Measurements from ENCODE around the gene TSHR. TPM values are rescaled to one million over a fixed set of nuclear protein-coding genes. Genes with fewer than 3 reads are reported as not detected.
"Not testable (repeated sequence)": the region's sequence is repeated elsewhere in the genome, so short reads cannot be mapped to it uniquely, and the experiment has no call there.

TSHR gene
- total and polyA plus RNA-seq, 9 donors, result 0.20 to 1.0 (median 0.37) TPM

DNA sequence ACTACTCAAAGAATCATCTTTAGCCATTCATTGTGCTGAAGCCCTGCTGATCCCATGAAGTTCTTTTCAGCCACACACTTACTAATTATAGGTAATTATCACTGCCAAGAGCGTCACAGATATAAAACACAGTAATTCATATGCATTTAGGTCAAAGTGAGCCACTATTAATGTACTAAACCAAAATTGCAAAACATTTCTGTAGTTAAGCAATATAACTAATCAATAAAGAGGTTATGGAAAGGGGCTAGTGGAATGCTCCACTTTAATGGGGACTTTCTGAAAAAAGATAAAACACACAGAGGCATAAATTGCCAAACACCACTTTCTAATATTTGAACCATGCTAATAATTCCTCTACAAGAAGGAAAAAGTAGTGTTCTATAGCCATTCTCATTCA lies 7.1 kb upstream of the TSHR start:
- no CpG with 5 or more reads among the region's 1 CpG for WGBS (ENCODE audit: insufficient coverage)
- Histone ChIP-seq H3K27ac (ENCODE audit: low read length) (no peak overlapping the region), H3K9me3 (replicated peaks; ENCODE audit: control insufficient read depth, low read depth, low read length) (no peaks in the 10 kb centered on the region), H3K36me3 (ENCODE audit: control insufficient read depth, insufficient read depth, low read length) (no peaks in the 10 kb centered on the region), H3K4me3 (ENCODE audit: low read length) (no peak overlapping the region), H3K4me1 (ENCODE audit: control insufficient read depth, insufficient read depth, low read length) (no peaks in the 10 kb centered on the region), H3K27me3 (ENCODE audit: control insufficient read depth, insufficient read depth, low read length) (no peaks in the 10 kb centered on the region)
- DNase-seq, result no peak

GRCh38 chr14:80951491-80951890 lies 3.9 kb upstream of the TSHR start:
- Histone ChIP-seq H3K27me3 (ENCODE audit: control insufficient read depth, insufficient read depth, low read length) (peaks cover 9% of the 10 kb centered on the region), H3K27ac (ENCODE audit: low read length) (no peak overlapping the region), H3K9me3 (replicated peaks; ENCODE audit: control insufficient read depth, low read depth, low read length) (no peaks in the 10 kb centered on the region), H3K4me1 (ENCODE audit: control insufficient read depth, insufficient read depth, low read length) (peaks cover 9% of the 10 kb centered on the region), H3K36me3 (ENCODE audit: control insufficient read depth, insufficient read depth, low read length) (no peaks in the 10 kb centered on the region), H3K4me3 (ENCODE audit: low read length) (no peak overlapping the region)
- DNase-seq, result no peak
- no CpG with 5 or more reads among the region's 4 CpGs for WGBS (ENCODE audit: insufficient coverage)

DNA sequence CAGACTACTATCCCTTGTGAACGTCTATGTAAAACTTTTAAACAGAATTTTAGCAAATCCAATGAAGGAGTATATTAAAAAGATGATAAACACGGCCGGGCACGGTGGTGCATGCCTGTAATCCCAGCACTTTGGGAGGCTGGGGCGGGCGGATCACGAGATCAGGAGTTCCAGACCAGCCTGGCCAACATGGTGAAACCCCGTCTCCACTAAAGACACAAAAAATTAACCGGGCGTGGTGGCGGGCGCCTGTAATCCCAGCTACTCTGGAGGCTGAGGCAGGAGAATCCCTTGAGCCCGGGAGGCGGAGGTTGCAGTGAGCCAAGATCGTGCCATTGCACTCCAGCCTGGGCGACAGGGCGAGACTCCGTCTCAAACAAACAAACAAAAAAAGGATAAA lies 2.2 kb upstream of the TSHR start:
- H3K27ac ChIP-seq (ENCODE audit: low read length), result not testable (repeated sequence)
- H3K27me3 ChIP-seq (ENCODE audit: control insufficient read depth, insufficient read depth, low read length), result peaks cover 15% of the 10 kb centered on the region
- WGBS (ENCODE audit: insufficient coverage), result 81% methylated on average over 14 of the region's 18 CpGs

GRCh38 chr14:80954687-80955299 lies 628 bp upstream of the TSHR start:
- Histone ChIP-seq H3K27ac (ENCODE audit: low read length) (no peak overlapping the region), H3K9me3 (replicated peaks; ENCODE audit: control insufficient read depth, low read depth, low read length) (no peaks in the 10 kb centered on the region), H3K36me3 (ENCODE audit: control insufficient read depth, insufficient read depth, low read length) (no peaks in the 10 kb centered on the region), H3K4me3 (ENCODE audit: low read length) (peak overlapping the region; percentile 56), H3K4me1 (ENCODE audit: control insufficient read depth, insufficient read depth, low read length) (peaks cover 11% of the 10 kb centered on the region), H3K27me3 (ENCODE audit: control insufficient read depth, insufficient read depth, low read length) (peaks cover 15% of the 10 kb centered on the region)
- peak; percentile 82 for DNase-seq
- under 1% methylated on average over 28 of the region's 29 CpGs for WGBS (ENCODE audit: insufficient coverage)

More for the DNA sequence above, 2.2 kb upstream of the TSHR start:
- peaks cover 11% of the 10 kb centered on the region for H3K4me1 ChIP-seq (ENCODE audit: control insufficient read depth, insufficient read depth, low read length)
- DNase-seq; H3K4me3 ChIP-seq (ENCODE audit: low read length); H3K9me3 ChIP-seq (replicated peaks; ENCODE audit: control insufficient read depth, low read depth, low read length); H3K36me3 ChIP-seq (ENCODE audit: control insufficient read depth, insufficient read depth, low read length): not testable (repeated sequence)

DNA sequence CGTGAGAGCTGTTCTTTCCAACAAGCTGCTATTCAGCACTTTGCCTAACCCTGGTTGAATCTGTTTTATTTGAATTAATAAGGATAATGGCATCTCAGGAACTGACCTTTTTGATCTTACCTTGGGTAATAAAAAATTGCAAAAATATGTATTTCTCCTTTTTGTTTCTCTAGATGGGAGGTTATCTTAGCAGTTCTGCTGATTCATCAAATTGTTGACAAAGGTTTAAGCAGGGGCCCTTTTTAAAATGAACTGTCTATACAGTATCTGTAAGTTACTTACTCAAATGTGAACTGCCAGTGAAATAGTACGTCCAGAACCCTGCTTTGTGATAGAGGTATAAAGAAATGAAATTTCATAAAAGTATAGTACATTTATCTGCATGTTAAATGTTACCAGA lies 681 bp downstream of the TSHR start:
- peaks cover 11% of the 10 kb centered on the region for H3K4me1 ChIP-seq (ENCODE audit: control insufficient read depth, insufficient read depth, low read length)
- no peak for DNase-seq
- H3K4me3 ChIP-seq (ENCODE audit: low read length), result no peak overlapping the region
- no peaks in the 10 kb centered on the region for H3K9me3 ChIP-seq (replicated peaks; ENCODE audit: control insufficient read depth, low read depth, low read length)
- no peak overlapping the region for H3K27ac ChIP-seq (ENCODE audit: low read length)
- peaks cover 15% of the 10 kb centered on the region for H3K27me3 ChIP-seq (ENCODE audit: control insufficient read depth, insufficient read depth, low read length)
- H3K36me3 ChIP-seq (ENCODE audit: control insufficient read depth, insufficient read depth, low read length), result no peaks in the 10 kb centered on the region
- no CpG with 5 or more reads among the region's 2 CpGs for WGBS (ENCODE audit: insufficient coverage)

- Histone ChIP-seq H3K36me3 (ENCODE audit: control insufficient read depth, insufficient read depth, low read length) (no peaks in the 10 kb centered on the region), H3K4me3 (ENCODE audit: low read length) (no peak overlapping the region), H3K27me3 (ENCODE audit: control insufficient read depth, insufficient read depth, low read length) (peaks cover 15% of the 10 kb centered on the region), H3K9me3 (replicated peaks; ENCODE audit: control insufficient read depth, low read depth, low read length) (no peaks in the 10 kb centered on the region), H3K27ac (ENCODE audit: low read length) (no peak overlapping the region), H3K4me1 (ENCODE audit: control insufficient read depth, insufficient read depth, low read length) (peaks cover 11% of the 10 kb centered on the region)
- WGBS (ENCODE audit: insufficient coverage), result 88% methylated on average over 1 of the region's 1 CpG
- DNase-seq, result peak; percentile 46
Measured at GRCh38 chr14:80956922-80957321, 1.5 kb downstream of the TSHR start.

- no peak for DNase-seq
- Histone ChIP-seq H3K9me3 (replicated peaks; ENCODE audit: control insufficient read depth, low read depth, low read length) (no peaks in the 10 kb centered on the region), H3K4me3 (ENCODE audit: low read length) (no peak overlapping the region), H3K36me3 (ENCODE audit: control insufficient read depth, insufficient read depth, low read length) (no peaks in the 10 kb centered on the region), H3K4me1 (ENCODE audit: control insufficient read depth, insufficient read depth, low read length) (peaks cover 11% of the 10 kb centered on the region), H3K27ac (ENCODE audit: low read length) (no peak overlapping the region), H3K27me3 (ENCODE audit: control insufficient read depth, insufficient read depth, low read length) (peaks cover 15% of the 10 kb centered on the region)
- no CpG with 5 or more reads among the region's 2 CpGs for WGBS (ENCODE audit: insufficient coverage)
Measured at GRCh38 chr14:80957613-80958012, 2.2 kb downstream of the TSHR start.

GRCh38 chr14:80958226-80958625 lies 2.8 kb downstream of the TSHR start:
- no peaks in the 10 kb centered on the region for H3K9me3 ChIP-seq (replicated peaks; ENCODE audit: control insufficient read depth, low read depth, low read length)
- DNase-seq, result no peak
- peaks cover 15% of the 10 kb centered on the region for H3K27me3 ChIP-seq (ENCODE audit: control insufficient read depth, insufficient read depth, low read length)
- 50% methylated on average over 1 of the region's 2 CpGs for WGBS (ENCODE audit: insufficient coverage)
- H3K36me3 ChIP-seq (ENCODE audit: control insufficient read depth, insufficient read depth, low read length), result no peaks in the 10 kb centered on the region
- peaks cover 11% of the 10 kb centered on the region for H3K4me1 ChIP-seq (ENCODE audit: control insufficient read depth, insufficient read depth, low read length)
- no peak overlapping the region for H3K4me3 ChIP-seq (ENCODE audit: low read length)
- H3K27ac ChIP-seq (ENCODE audit: low read length), result no peak overlapping the region

- WGBS (ENCODE audit: insufficient coverage), result no CpG with 5 or more reads among the region's 3 CpGs
- no peaks in the 10 kb centered on the region for H3K36me3 ChIP-seq (ENCODE audit: control insufficient read depth, insufficient read depth, low read length)
Measured at GRCh38 chr14:80958939-80959338, 3.5 kb downstream of the TSHR start.

GRCh38 chr14:80959496-80959895 lies 4.1 kb downstream of the TSHR start:
- peaks cover 15% of the 10 kb centered on the region for H3K27me3 ChIP-seq (ENCODE audit: control insufficient read depth, insufficient read depth, low read length)

More at GRCh38 chr14:80958939-80959338, 3.5 kb downstream of the TSHR start:
- H3K27ac ChIP-seq (ENCODE audit: low read length), result no peak overlapping the region
- no peak for DNase-seq
- H3K4me1 ChIP-seq (ENCODE audit: control insufficient read depth, insufficient read depth, low read length), result peaks cover 11% of the 10 kb centered on the region
- H3K4me3 ChIP-seq (ENCODE audit: low read length), result no peak overlapping the region
- no peaks in the 10 kb centered on the region for H3K9me3 ChIP-seq (replicated peaks; ENCODE audit: control insufficient read depth, low read depth, low read length)
- H3K27me3 ChIP-seq (ENCODE audit: control insufficient read depth, insufficient read depth, low read length), result peaks cover 15% of the 10 kb centered on the region

GRCh38 chr14:80965037-80965436 lies 9.6 kb downstream of the TSHR start:
- no peaks in the 10 kb centered on the region for H3K4me1 ChIP-seq (ENCODE audit: control insufficient read depth, insufficient read depth, low read length)
- no peak overlapping the region for H3K27ac ChIP-seq (ENCODE audit: low read length)
- H3K36me3 ChIP-seq (ENCODE audit: control insufficient read depth, insufficient read depth, low read length), result no peaks in the 10 kb centered on the region
- WGBS (ENCODE audit: insufficient coverage), result no CpG with 5 or more reads among the region's 5 CpGs
- no peak for DNase-seq
- no peak overlapping the region for H3K4me3 ChIP-seq (ENCODE audit: low read length)
- no peaks in the 10 kb centered on the region for H3K9me3 ChIP-seq (replicated peaks; ENCODE audit: control insufficient read depth, low read depth, low read length)
- no peaks in the 10 kb centered on the region for H3K27me3 ChIP-seq (ENCODE audit: control insufficient read depth, insufficient read depth, low read length)

More at GRCh38 chr14:80959496-80959895, 4.1 kb downstream of the TSHR start:
- WGBS (ENCODE audit: insufficient coverage), result no CpG with 5 or more reads among the region's 4 CpGs
- DNase-seq, result peak; percentile 44
- no peaks in the 10 kb centered on the region for H3K36me3 ChIP-seq (ENCODE audit: control insufficient read depth, insufficient read depth, low read length)
- H3K4me3 ChIP-seq (ENCODE audit: low read length), result no peak overlapping the region
- no peaks in the 10 kb centered on the region for H3K9me3 ChIP-seq (replicated peaks; ENCODE audit: control insufficient read depth, low read depth, low read length)
- no peak overlapping the region for H3K27ac ChIP-seq (ENCODE audit: low read length)
- H3K4me1 ChIP-seq (ENCODE audit: control insufficient read depth, insufficient read depth, low read length), result peaks cover 11% of the 10 kb centered on the region
